ENCODE results near the gene WWC1. TPM values are rescaled to one million over a fixed set of nuclear protein-coding genes. Genes with fewer than 3 reads are reported as not detected.

The WWC1 gene
- total RNA-seq, 1 donor from 2014 or later = 48.6 TPM

- Histone ChIP-seq H2AFZ (ENCODE audit: low read depth, low read length) (no peak overlapping the region), H3K9me3 (ENCODE audit: insufficient read depth, low read depth, low read length) (no peaks in the 10 kb centered on the region), H3K4me2 (ENCODE audit: low read length) (no peak overlapping the region), H3K9ac (ENCODE audit: low read length) (no peak overlapping the region), H3K27ac (ENCODE audit: low read depth, low read length) (no peak overlapping the region), H3K4me3 (ENCODE audit: insufficient read depth, low read depth, low read length) (no peak overlapping the region), H3K27me3 (ENCODE audit: insufficient read depth, low read length) (no peaks in the 10 kb centered on the region), H3K4me1 (ENCODE audit: insufficient read depth, low read length) (peaks cover 23% of the 10 kb centered on the region), H4K20me1 (ENCODE audit: insufficient read depth, low read length) (no peaks in the 10 kb centered on the region), H3K79me2 (ENCODE audit: insufficient read depth, low read length) (peaks cover 2% of the 10 kb centered on the region), H3K36me3 (ENCODE audit: insufficient read depth, low read length) (no peaks in the 10 kb centered on the region)
- no peak for TF ChIP-seq CTCF (IDR thresholded peaks at IDR 0.05; ENCODE audit: insufficient read depth, low read depth, low read length)
- no peak for TF ChIP-seq EZH2 (IDR thresholded peaks at IDR 0.05; ENCODE audit: insufficient read depth, low read length)
- no peak overlapping the region for H3K27ac Mint-ChIP-seq (ENCODE audit: unreplicated experiment)
- H3K9me3 Mint-ChIP-seq (ENCODE audit: unreplicated experiment) = no peaks in the 10 kb centered on the region
- DNase-seq (ENCODE audit: low read depth) (no peak), FAIRE-seq (no peak)
- peaks cover 39% of the 10 kb centered on the region for H3K4me1 Mint-ChIP-seq (ENCODE audit: low read depth, unreplicated experiment)
- peaks cover 6% of the 10 kb centered on the region for H3K36me3 Mint-ChIP-seq (ENCODE audit: low read depth, unreplicated experiment)
- no peak overlapping the region for H3K4me3 Mint-ChIP-seq (ENCODE audit: unreplicated experiment)
- H3K27me3 Mint-ChIP-seq (ENCODE audit: low read depth, unreplicated experiment) = no peaks in the 10 kb centered on the region
These were observed 19.7 kb downstream of the WWC1 start for GRCh38 chr5:168311061-168311566.

DNA sequence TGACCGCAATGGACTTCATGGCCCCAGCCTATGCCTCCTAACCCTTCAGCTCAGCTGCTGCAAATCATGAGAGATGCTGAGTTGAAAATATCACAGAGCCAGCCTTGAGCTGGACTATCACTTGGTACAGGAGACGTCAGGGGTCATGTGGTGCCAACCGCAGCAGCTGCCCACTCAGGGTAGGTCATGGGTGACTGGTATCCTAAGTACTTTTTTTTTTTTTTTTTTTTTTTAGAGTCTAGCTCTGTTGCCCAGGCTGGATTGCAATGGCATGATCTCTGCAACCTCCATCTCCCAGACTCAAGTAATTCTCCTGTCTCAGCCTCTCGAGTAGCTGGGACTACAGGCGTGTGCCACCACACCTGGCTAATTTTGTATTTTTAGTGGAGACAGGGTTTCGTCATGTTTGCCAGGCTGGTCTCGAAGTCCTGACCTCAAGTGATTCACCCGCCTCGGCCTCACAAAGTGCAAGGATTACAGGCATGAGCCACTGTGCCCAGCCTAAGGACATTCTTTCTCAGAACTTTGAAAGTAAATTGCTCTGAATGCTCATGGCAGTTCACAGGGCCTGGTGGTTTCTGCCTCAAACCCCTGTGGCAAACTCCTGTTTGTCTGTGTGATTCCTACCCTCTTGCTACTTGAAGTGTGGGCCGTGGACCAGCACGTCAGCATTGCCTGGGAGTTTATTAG is 21.3 kb downstream of the WWC1 start:
- H3K4me1 Mint-ChIP-seq (ENCODE audit: low read depth, unreplicated experiment) = peaks cover 53% of the 10 kb centered on the region

More for the DNA sequence above, 21.3 kb downstream of the WWC1 start:
- no peaks in the 10 kb centered on the region for H3K9me3 Mint-ChIP-seq (ENCODE audit: unreplicated experiment)
- Histone ChIP-seq H3K79me2 (ENCODE audit: insufficient read depth, low read length) (peaks cover 2% of the 10 kb centered on the region), H3K27me3 (ENCODE audit: insufficient read depth, low read length) (no peaks in the 10 kb centered on the region), H3K27ac (ENCODE audit: low read depth, low read length) (no peak overlapping the region), H3K9me3 (ENCODE audit: insufficient read depth, low read depth, low read length) (no peaks in the 10 kb centered on the region), H2AFZ (ENCODE audit: low read depth, low read length) (no peak overlapping the region), H3K4me3 (ENCODE audit: insufficient read depth, low read depth, low read length) (no peak overlapping the region), H3K4me2 (ENCODE audit: low read length) (no peak overlapping the region), H3K36me3 (ENCODE audit: insufficient read depth, low read length) (no peaks in the 10 kb centered on the region), H3K4me1 (ENCODE audit: insufficient read depth, low read length) (peaks cover 39% of the 10 kb centered on the region), H3K9ac (ENCODE audit: low read length) (no peak overlapping the region), H4K20me1 (ENCODE audit: insufficient read depth, low read length) (no peaks in the 10 kb centered on the region)
- no peak for TF ChIP-seq EZH2 (IDR thresholded peaks at IDR 0.05; ENCODE audit: insufficient read depth, low read length)
- no peak for TF ChIP-seq CTCF (IDR thresholded peaks at IDR 0.05; ENCODE audit: insufficient read depth, low read depth, low read length)
- no peaks in the 10 kb centered on the region for H3K27me3 Mint-ChIP-seq (ENCODE audit: low read depth, unreplicated experiment)
- peaks cover 6% of the 10 kb centered on the region for H3K36me3 Mint-ChIP-seq (ENCODE audit: low read depth, unreplicated experiment)
- DNase-seq (ENCODE audit: low read depth) (no peak), FAIRE-seq (no peak)
- no peak overlapping the region for H3K4me3 Mint-ChIP-seq (ENCODE audit: unreplicated experiment)
- no peak overlapping the region for H3K27ac Mint-ChIP-seq (ENCODE audit: unreplicated experiment)
